Vagina (tissue), 2 donors: ENCODE data around the gene GLRX5.

Experiments used
- CTCF ChIP-seq, 3 experiments: fragments of 450-650 bp in 2 of 3; fragments of 200-600 bp in 1 of 3; sonication (generic) in 1 of 3; IDR thresholded peaks; one replicate each; pipeline ENCODE4 v1.5.1; 2017 to 2019; ENCODE audit warnings: antibody characterized with exemption in 3 of 3, mild to moderate bottlenecking in 2 of 3, moderate library complexity in 2 of 3
- POLR2A ChIP-seq, 2 donors: fragments of 450-650 bp; IDR thresholded peaks; one replicate each; pipeline ENCODE4 v1.6.1; 2017; ENCODE audit warnings: antibody characterized with exemption in 2 of 2, mild to moderate bottlenecking in 2 of 2, moderate library complexity in 2 of 2

GRCh38 chr14:95497561-95498011, 37.3 kb upstream of the GLRX5 start:
- TF ChIP-seq CTCF (IDR thresholded peaks at IDR 0.05): no peak
- no peak for TF ChIP-seq POLR2A (IDR thresholded peaks at IDR 0.05)
